IMR-90 (cell line): Measurements from ENCODE around the gene SLC39A11. TPM values are rescaled to one million over a fixed set of nuclear protein-coding genes. Genes with fewer than 3 reads are reported as not detected.
A peak's percentile ranks its signal among the peaks of the same experiment; 100 is the strongest.

Source experiments
- ATAC-seq: fragments of 200-7000 bp; cut with Tn5 transposase; 2 replicates; pipeline ENCODE4 v1.9.1; 2020; ENCODE audit warnings: low read depth, mild to moderate bottlenecking, moderate library complexity
- BruUV-seq: library from RNA; stranded (reverse); fragments of 400-500 nt; replicated peaks from 2 replicates; lab custom pipeline; 2021; lab: Mats Ljungman, UMichigan
- CTCF ChIA-PET: fragments of 300-600 bp; formaldehyde crosslinking; extraction: SDS; loops from one replicate; lab custom pipeline; 2021; ENCODE audit warnings: antibody characterized with exemption; lab: Yijun Ruan, JAX
- POLR2A ChIA-PET: fragments of 300-600 bp; sonication (Branson Sonifier 250); formaldehyde crosslinking; loops from one replicate; lab custom pipeline; 2022; ENCODE audit warnings: antibody characterized with exemption; ENCODE audit not compliant: unreplicated experiment; lab: Charles Lee
- DNase-seq: peaks from one replicate; pipeline ENCODE4 v3.0.0; 2013
- H2AFZ ChIP-seq: replicated peaks from 2 replicates; pipeline ENCODE3; 2013; ENCODE audit warnings: low read length, mild to moderate bottlenecking; ENCODE audit not compliant: poor library complexity
- H2AK5ac ChIP-seq: 2 replicates; pipeline ENCODE4 v1.6.1; 2013; ENCODE audit warnings: low read depth, low read length, inconsistent platforms
- H2AK9ac ChIP-seq: replicated peaks from 2 replicates; pipeline ENCODE3; 2013; ENCODE audit warnings: mild to moderate bottlenecking, low read depth, low read length, moderate library complexity; ENCODE audit not compliant: poor library complexity
- H2BK120ac ChIP-seq: 2 replicates; pipeline ENCODE4 v1.6.1; 2013; ENCODE audit warnings: low read depth, low read length, inconsistent platforms
- H2BK15ac ChIP-seq: 3 replicates; pipeline ENCODE4 v1.6.1; 2013; ENCODE audit warnings: low read depth, low read length, inconsistent platforms
- H2BK20ac ChIP-seq: 2 replicates; pipeline ENCODE4 v1.6.1; 2013; ENCODE audit warnings: low read depth, mild to moderate bottlenecking, inconsistent platforms, low read length, moderate library complexity
- H2BK5ac ChIP-seq: 2 replicates; pipeline ENCODE4 v1.6.1; 2013; ENCODE audit warnings: mild to moderate bottlenecking, low read depth, low read length, inconsistent platforms; ENCODE audit not compliant: poor library complexity, severe bottlenecking
- H3K14ac ChIP-seq: replicated peaks from 2 replicates; pipeline ENCODE4 v1.6.1; 2013; ENCODE audit warnings: low read depth, low read length, inconsistent platforms
- H3K18ac ChIP-seq: 2 replicates; pipeline ENCODE4 v1.6.1; 2013; ENCODE audit warnings: low read depth, low read length, control low read depth
- H3K23ac ChIP-seq: 2 replicates; pipeline ENCODE4 v1.6.1; 2013; ENCODE audit warnings: low read depth, low read length, inconsistent platforms
- H3K27ac ChIP-seq: 2 replicates; pipeline ENCODE4 v1.5.1; 2013; ENCODE audit warnings: mild to moderate bottlenecking, control low read depth, low read length; ENCODE audit not compliant: insufficient read depth
- H3K27me3 ChIP-seq: 2 replicates; pipeline ENCODE4 v1.6.1; 2013; ENCODE audit warnings: low read length; ENCODE audit not compliant: control insufficient read depth, insufficient read depth
- H3K36me3 ChIP-seq: 2 replicates; pipeline ENCODE4 v1.6.1; 2013; ENCODE audit warnings: low read length, mixed read lengths; ENCODE audit not compliant: control insufficient read depth, insufficient read depth
- H3K4ac ChIP-seq: 2 replicates; pipeline ENCODE4 v1.6.1; 2013; ENCODE audit warnings: low read depth, low read length, inconsistent platforms
- H3K4me1 ChIP-seq: 2 replicates; pipeline ENCODE4 v1.6.1; 2013; ENCODE audit warnings: low read length, mixed read lengths; ENCODE audit not compliant: control insufficient read depth, insufficient read depth
- H3K4me2 ChIP-seq: 2 replicates; pipeline ENCODE4 v1.6.1; 2013; ENCODE audit warnings: low read depth, mild to moderate bottlenecking, control low read depth, low read length, moderate library complexity
- H3K4me3 ChIP-seq: 2 replicates; pipeline ENCODE4 v1.5.1; 2013; ENCODE audit warnings: low read depth, mild to moderate bottlenecking, control low read depth, low read length, moderate library complexity; ENCODE audit not compliant: insufficient read depth
- H3K56ac ChIP-seq: 2 replicates; pipeline ENCODE4 v1.6.1; 2013; ENCODE audit warnings: low read length, inconsistent platforms; ENCODE audit not compliant: insufficient read depth; ENCODE audit errors: extremely low read depth
- H3K79me1 ChIP-seq, 2 experiments: 2 replicates each; pipeline ENCODE4 v1.6.1; 2013; ENCODE audit warnings: low read length in 2 of 2, inconsistent platforms in 1 of 2, low read depth in 1 of 2
- H3K9ac ChIP-seq: 2 replicates; pipeline ENCODE4 v1.6.1; 2013; ENCODE audit warnings: low read depth, low read length, control low read depth
- H3K9me1 ChIP-seq: 2 replicates; pipeline ENCODE4 v1.6.1; 2013; ENCODE audit warnings: low read length, inconsistent platforms; ENCODE audit not compliant: insufficient read depth
- H3K9me3 ChIP-seq: 2 replicates; pipeline ENCODE4 v1.6.1; 2013; ENCODE audit warnings: low read length; ENCODE audit not compliant: control insufficient read depth, insufficient read depth
- H4K20me1 ChIP-seq: 2 replicates; pipeline ENCODE4 v1.6.1; 2013; ENCODE audit warnings: low read length, inconsistent platforms; ENCODE audit not compliant: insufficient read depth
- H4K5ac ChIP-seq: 2 replicates; pipeline ENCODE4 v1.6.1; 2013; ENCODE audit warnings: mild to moderate bottlenecking, low read depth, low read length, control low read depth
- H4K8ac ChIP-seq, 2 experiments: 2 replicates each; pipeline ENCODE4 v1.6.1; 2013; ENCODE audit warnings: low read depth in 2 of 2, low read length in 2 of 2, control low read depth in 1 of 2, inconsistent platforms in 1 of 2
- H4K91ac ChIP-seq: 2 replicates; pipeline ENCODE4 v1.6.1; 2013; ENCODE audit warnings: low read depth, low read length, inconsistent platforms; ENCODE audit not compliant: insufficient read depth
- BHLHE40 ChIP-seq: fragments of 150-350 bp; IDR thresholded peaks from 2 replicates; pipeline ENCODE4 v1.6.1; 2016; ENCODE audit warnings: mild to moderate bottlenecking, low read depth, low read length
- CEBPB ChIP-seq: IDR thresholded peaks from 2 replicates; pipeline ENCODE4 v1.6.1; 2012; ENCODE audit warnings: low read depth, low read length, improper control_type of control experiment
- CHD1 ChIP-seq: IDR thresholded peaks from 2 replicates; pipeline ENCODE4 v1.6.1; 2012; ENCODE audit warnings: low read depth, low read length, improper control_type of control experiment
- CTCF ChIP-seq: conservative IDR thresholded peaks from 2 replicates; pipeline ENCODE4 v1.5.1; 2012; ENCODE audit warnings: mild to moderate bottlenecking, low read depth, low read length, improper control_type of control experiment
- ELK1 ChIP-seq: fragments of 150-350 bp; IDR thresholded peaks from 2 replicates; pipeline ENCODE4 v1.6.1; 2016; ENCODE audit warnings: low read depth, mild to moderate bottlenecking, low read length, moderate library complexity, borderline replicate concordance
- FOS ChIP-seq: fragments of 150-350 bp; IDR thresholded peaks from 2 replicates; pipeline ENCODE4 v1.6.1; 2016; ENCODE audit warnings: low read depth, low read length
- MAFK ChIP-seq: IDR thresholded peaks from 2 replicates; pipeline ENCODE4 v1.6.1; 2012; ENCODE audit warnings: low read depth, low read length, improper control_type of control experiment
- MAZ ChIP-seq: IDR thresholded peaks from 2 replicates; pipeline ENCODE4 v1.6.1; 2012; ENCODE audit warnings: low read depth, mild to moderate bottlenecking, low read length, improper control_type of control experiment, moderate library complexity, borderline replicate concordance
- MXI1 ChIP-seq: IDR thresholded peaks from 2 replicates; pipeline ENCODE4 v1.6.1; 2012; ENCODE audit warnings: low read depth, mild to moderate bottlenecking, low read length, moderate library complexity, borderline replicate concordance
- NFE2L2 ChIP-seq: fragments of 150-350 bp; IDR thresholded peaks from 2 replicates; pipeline ENCODE4 v1.6.1; 2016; ENCODE audit warnings: low read depth, mild to moderate bottlenecking, low read length
- POLR2A ChIP-seq: IDR thresholded peaks from 2 replicates; pipeline ENCODE4 v1.6.1; 2012; ENCODE audit warnings: mild to moderate bottlenecking, low read depth, low read length
- RAD21 ChIP-seq: IDR thresholded peaks from 2 replicates; pipeline ENCODE4 v1.6.1; 2012; ENCODE audit warnings: low read length, improper control_type of control experiment
- RCOR1 ChIP-seq: IDR thresholded peaks from 2 replicates; pipeline ENCODE4 v1.6.1; 2012; ENCODE audit warnings: mild to moderate bottlenecking, low read length, improper control_type of control experiment; ENCODE audit not compliant: insufficient replicate concordance
- SMC3 ChIP-seq: fragments of 150-350 bp; IDR thresholded peaks from 2 replicates; pipeline ENCODE4 v1.6.1; 2016; ENCODE audit warnings: low read depth, mild to moderate bottlenecking, antibody characterized with exemption, low read length, moderate library complexity
- USF2 ChIP-seq: fragments of 150-350 bp; IDR thresholded peaks from 2 replicates; pipeline ENCODE4 v1.6.1; 2017; ENCODE audit warnings: mild to moderate bottlenecking, antibody characterized with exemption, low read length, low read depth
- whole genome bisulfite sequencing, 2 experiments: methylation state at CpG; one replicate each; pipeline versions ENCODE4 v1.1.5 to v1.1.7; 2013; ENCODE audit warnings: missing lambda C conversion rate in 2 of 2; ENCODE audit not compliant: insufficient read length in 1 of 2; ENCODE audit errors: extremely low coverage in 2 of 2; 5-methylcytosine and 5-hydroxymethylcytosine counted together
- dilution Hi-C: fragments of 300-500 bp; cut with HindIII; formaldehyde crosslinking; loops from one replicate; pipeline ENCODE4 v1.14.3; 2018; ENCODE audit warnings: low sequenced_read_pairs; ENCODE audit not compliant: unreplicated experiment
- in situ Hi-C: fragments of 300-500 bp; cut with MboI; formaldehyde crosslinking; loops from 3 replicates; pipeline ENCODE4 v1.14.3; 2019; ENCODE audit warnings: low sequenced_read_pairs, inconsistent platforms, mixed read lengths
- intact Hi-C: fragments of 100-400 bp; cut with micrococcal nuclease; formaldehyde crosslinking; loops from 2 replicates; pipeline ENCODE4 v1.10.0; 2022
- polyA plus RNA-seq, 3 experiments: library from polyadenylated mRNA; depleted of rRNA; stranded (reverse); fragments of >200 nt; gene quantifications; 2 replicates each; pipeline ENCODE4 v1.2.3, GENCODE V29; 2012; ENCODE audit warnings: low replicate concordance in 1 of 3
- total RNA-seq: library from RNA; depleted of rRNA; stranded (reverse); fragments of >200 nt; gene quantifications from 2 replicates; pipeline ENCODE4 v1.2.3, GENCODE V29; 2012

The SLC39A11 gene
- total and polyA plus RNA-seq, 2 of the 4 experiments (the other 2 are of a cell fraction) = 8.8 to 14.3 TPM

GRCh38 chr17:72677714-72678390, 414.6 kb downstream of the SLC39A11 start:
- DNase-seq = peak; percentile 94
- Histone ChIP-seq H4K5ac (no peak overlapping the region), H2BK15ac (peak overlapping the region; percentile 61; the same call in 1 of the 3 replicates), H3K27me3 (no peaks in the 10 kb centered on the region), H2AFZ (no peak overlapping the region), H3K4ac (peak overlapping the region; percentile 87), H3K9ac (no peak overlapping the region), H2AK5ac (peak overlapping the region; percentile 96), H2AK9ac (no peak overlapping the region), H2BK120ac (peak overlapping the region; percentile 79; the same call in 1 of the 2 replicates), H3K4me3 (no peak overlapping the region), H3K27ac (no peak overlapping the region), H3K9me3 (no peaks in the 10 kb centered on the region), H3K4me1 (peaks cover 17% of the 10 kb centered on the region), H4K20me1 (no peaks in the 10 kb centered on the region), H3K18ac (peak overlapping the region; percentile 33; the same call in 1 of the 2 replicates), H2BK5ac (no peak overlapping the region), H3K9me1 (peaks cover 19% of the 10 kb centered on the region), H3K79me1 (peaks cover 3 to 10% of the 10 kb centered on the region in 2 experiments; a peak in 3 of 4 replicates), H3K14ac (peak overlapping the region; percentile 49; the same call in 1 of the 2 replicates), H2BK20ac (peak overlapping the region; percentile 82; the same call in 1 of the 2 replicates), H3K23ac (no peak overlapping the region), H4K91ac (peak overlapping the region; percentile 23; the same call in 1 of the 2 replicates), H3K56ac (no peak overlapping the region), H3K36me3 (no peaks in the 10 kb centered on the region), H4K8ac (peak overlapping the region in 1 of 2 experiments; percentile 48; a peak in 1 of 4 replicates), H3K4me2 (no peak overlapping the region)
- no CpG with 5 or more reads among the region's 12 CpGs for WGBS, 2 experiments
- in situ Hi-C loops (no loop called here), dilution Hi-C loops (no loop called here), intact Hi-C loops (no loop called here)
- ChIA-PET CTCF (no interaction called here), POLR2A (no interaction called here)
- peak; percentile 47 for ATAC-seq
- BruUV-seq = no TSS peak
- TF ChIP-seq RAD21 (peak; percentile 10; the same call in 1 of the 2 replicates), USF2 (no peak), MAFK (no peak), CTCF (no peak), NFE2L2 (no peak), MAZ (no peak), BHLHE40 (0 out of 2 replicates have a peak, but pooled peaks have one; percentile 7), CHD1 (no peak), POLR2A (no peak), RCOR1 (no peak), ELK1 (no peak), SMC3 (no peak), MXI1 (no peak), FOS (no peak), CEBPB (0 out of 2 replicates have a peak, but pooled peaks have one; percentile 3)
